Ovary (tissue), 10 donors: ENCODE measurements around the gene LYZL2. TPM values are rescaled to one million over a fixed set of nuclear protein-coding genes. Genes with fewer than 3 reads are reported as not detected.
"Not testable (repeated sequence)": the region's sequence is repeated elsewhere in the genome, so short reads cannot be mapped to it uniquely, and the experiment has no call there.

Experiments
- DNase-seq, 5 donors: peaks; one replicate each; pipeline ENCODE4 v3.0.0-alpha.2; 2019 to 2020
- H3K27ac ChIP-seq, 2 donors: fragments of 200-600 bp; one replicate each; pipeline versions ENCODE4 v1.5.1 to v1.8.0; 2019 to 2022
- H3K27me3 ChIP-seq: fragments of 200-600 bp; one replicate; pipeline ENCODE4 v1.8.0; 2022
- H3K36me3 ChIP-seq: fragments of 200-600 bp; sonication (generic); one replicate; pipeline ENCODE4 v1.5.1; 2019
- H3K4me1 ChIP-seq: one replicate; pipeline ENCODE4 v1.8.1; 2013; ENCODE audit warnings: mild to moderate bottlenecking, moderate library complexity; ENCODE audit not compliant: insufficient read depth
- H3K4me3 ChIP-seq: fragments of 200-600 bp; sonication (generic); one replicate; pipeline ENCODE4 v1.5.1; 2017
- H3K9me3 ChIP-seq, 2 donors: fragments of 200-600 bp in 1 of 2; sonication (generic) in 1 of 2; one replicate each; pipeline versions ENCODE4 v1.5.1 to v1.8.1; 2013 to 2019; ENCODE audit warnings: mild to moderate bottlenecking in 1 of 2, moderate library complexity in 1 of 2
- CTCF ChIP-seq, 3 donors: fragments of 450-650 bp in 2 of 3; fragments of 200-600 bp in 1 of 3; IDR thresholded peaks; one replicate each; pipeline versions ENCODE4 v1.5.1 to v1.8.0; 2016 to 2022; ENCODE audit warnings: antibody characterized with exemption in 3 of 3, mild to moderate bottlenecking in 1 of 3
- EP300 ChIP-seq: sonication (generic); formaldehyde crosslinking; IDR thresholded peaks from one replicate; pipeline ENCODE4 v1.6.1; 2017; ENCODE audit warnings: antibody characterized with exemption
- POLR2A ChIP-seq: fragments of 450-650 bp; IDR thresholded peaks from one replicate; pipeline ENCODE4 v1.6.1; 2017; ENCODE audit warnings: antibody characterized with exemption, mild to moderate bottlenecking, moderate library complexity
- WGBS, 3 donors: extraction: QIAGEN DNeasy Blood & Tissue Kit in 1 of 3; methylation state at CpG; one replicate each; pipeline versions ENCODE4 v1.1.5 to v1.1.7; 2013 to 2017; 5-methylcytosine and 5-hydroxymethylcytosine counted together
- intact Hi-C, 4 donors: fragments of 100-400 bp; cut with DNase I; formaldehyde crosslinking; loops; one replicate each; pipeline versions ENCODE4 v1.11.0 to v1.15.1; 2022 to 2023
- long read RNA-seq, 3 donors: library from polyadenylated mRNA in 2 of 3; unstranded in 2 of 3; transcript quantifications; one replicate each; pipeline ENCODE4 v2.0.0 and lab custom pipeline, GENCODE V29; 2021 to 2026
- polyA plus RNA-seq, 2 donors: library from polyadenylated mRNA; stranded (reverse); fragments of 200-250 nt in 1 of 2; fragments of 350-450 nt in 1 of 2; fragmentation: Illumina TruSeq in 1 of 2; extraction: RNeasy Lipid Tissue Mini Kit (QIAGEN cat#74804) in 1 of 2; gene quantifications; one replicate each; pipeline ENCODE4 v1.2.3, GENCODE V29; 2013 to 2014
- total RNA-seq, 7 donors: library from RNA; depleted of rRNA in 2 of 7; stranded (reverse); fragments of >200 nt in 2 of 7; fragmentation: NEBNext Ultra II Directional in 3 of 7; extraction: Animal tissue kit (Norgen Biotek cat#: 25700) in 3 of 7; gene quantifications; one replicate each; pipeline versions ENCODE4 v1.1.0 to v1.2.4, GENCODE V29; 2016 to 2023
- donor health status: DM: no; HTN: no; CAD: no; lungs with moderate emphysema.
- donor health status: DM: no; HTN: no; CAD: no.
- donor health status: Bipolar disorder and iron deficiency.
- donor health status: DM: yes; HTN: yes; CAD: no.
- donor health status: DM: no; HTN: no; CAD: no.
- donor health status: DM: yes; HTN: yes; CAD: no.

The LYZL2 gene
- not detected for total RNA-seq
- polyA plus RNA-seq: not detected
- long read RNA-seq, donor 1: 0 reads
- long read RNA-seq, donor 2: 0 reads
- long read RNA-seq, donor 3: 0 reads

- Histone ChIP-seq H3K27me3 (no peaks in the 10 kb centered on the region), H3K4me3 (no peak within 1 kb of the TSS), H3K4me1 (no peaks in the 10 kb centered on the region), H3K27ac (no peak within 1 kb of the TSS), H3K9me3 (no peaks in the 10 kb centered on the region), H3K36me3 (no peaks in the 10 kb centered on the region)
- no peak for DNase-seq
- 69 to 74% (median 72%) methylated on average over 6 of the region's 6 CpGs for WGBS, 3 donors
- intact Hi-C loops: no loop called here
- TF ChIP-seq POLR2A (no peak), CTCF (IDR thresholded peaks at IDR 0.05) (no peak), EP300 (no peak)
Measured at GRCh38 chr10:30629653-30630052, at the start of gene LYZL2. LYZL2 (minus strand) TSS chr10:30629753; CDS start chr10:30626915, 2,838 bp downstream.

GRCh38 chr10:30677616-30678015 is 48.1 kb upstream of the LYZL2 start:
- H3K36me3 ChIP-seq, DNase-seq: not testable (repeated sequence)

GRCh38 chr10:30677146-30677545 is 47.6 kb upstream of the LYZL2 start:
- WGBS, 3 donors: 62 to 82% (median 66%) methylated on average over 3 of the region's 3 CpGs
- DNase-seq, H3K27ac ChIP-seq, H3K9me3 ChIP-seq, H3K36me3 ChIP-seq, H3K27me3 ChIP-seq, intact Hi-C loops, H3K4me1 ChIP-seq, H3K4me3 ChIP-seq: not testable (repeated sequence)

More at GRCh38 chr10:30677616-30678015, 48.1 kb upstream of the LYZL2 start:
- intact Hi-C loops, H3K4me3 ChIP-seq, H3K27ac ChIP-seq, H3K4me1 ChIP-seq, H3K27me3 ChIP-seq, H3K9me3 ChIP-seq: not testable (repeated sequence)
- 74 to 98% (median 82%) methylated on average over 3 to 5 of the region's 7 CpGs for WGBS, 3 donors

GRCh38 chr10:30675791-30676718 is 46.5 kb upstream of the LYZL2 start:
- TF ChIP-seq EP300 (no peak), CTCF (IDR thresholded peaks at IDR 0.05) (no peak), POLR2A (no peak)
- Histone ChIP-seq H3K27me3 (no peaks in the 10 kb centered on the region), H3K9me3 (no peaks in the 10 kb centered on the region), H3K4me1 (no peaks in the 10 kb centered on the region), H3K27ac (no peak overlapping the region), H3K36me3 (no peaks in the 10 kb centered on the region), H3K4me3 (no peak overlapping the region)
- WGBS, 3 donors: 44 to 56% (median 44%) methylated on average over 11 to 13 of the region's 13 CpGs
- intact Hi-C loops: no loop called here
- no peak for DNase-seq

- no peaks in the 10 kb centered on the region for H3K4me1 ChIP-seq
- no peaks in the 10 kb centered on the region for H3K9me3 ChIP-seq
- H3K4me3 ChIP-seq: no peak overlapping the region
- intact Hi-C loops: no loop called here
- no peak for DNase-seq
- TF ChIP-seq CTCF (IDR thresholded peaks at IDR 0.05): no peak
- TF ChIP-seq EP300: no peak
- no peak for TF ChIP-seq POLR2A
- H3K27me3 ChIP-seq: no peaks in the 10 kb centered on the region
- no peak overlapping the region for H3K27ac ChIP-seq
- WGBS, 3 donors: 13 to 52% (median 29%) methylated on average over 6 of the region's 6 CpGs
- H3K36me3 ChIP-seq: no peaks in the 10 kb centered on the region
Measured at GRCh38 chr10:30674796-30675195, 45.2 kb upstream of the LYZL2 start.

- H3K27ac ChIP-seq, H3K9me3 ChIP-seq, H3K4me3 ChIP-seq, intact Hi-C loops, H3K27me3 ChIP-seq, H3K36me3 ChIP-seq, H3K4me1 ChIP-seq, DNase-seq: not testable (repeated sequence)
- 70 to 88% methylated on average over 6 to 9 of the region's 13 CpGs; no CpG with 5 or more reads in 1 of the 3 donors for WGBS, 3 donors
Measured at GRCh38 chr10:30673262-30673661, 43.7 kb upstream of the LYZL2 start.

- DNase-seq, H3K27ac ChIP-seq, intact Hi-C loops, H3K36me3 ChIP-seq, H3K4me1 ChIP-seq, H3K27me3 ChIP-seq, H3K4me3 ChIP-seq, H3K9me3 ChIP-seq: not testable (repeated sequence)
- 87 to 92% (median 90%) methylated on average over 4 of the region's 4 CpGs for WGBS, 3 donors
Measured at GRCh38 chr10:30672338-30672737, 42.8 kb upstream of the LYZL2 start.
